ENCODE data around the gene FGA. TPM values are rescaled to one million over a fixed set of nuclear protein-coding genes. Genes with fewer than 3 reads are reported as not detected.

The FGA gene
- total and polyA plus RNA-seq, 10 of the 15 experiments (the other 5 are each of a cell fraction or from before 2014, with no cell fraction given) = 3.6 TPM; not detected in 9

GRCh38 chr4:154610582-154610981 is 20.0 kb upstream of the FGA start:
- Histone ChIP-seq H3K27ac (ENCODE audit: control insufficient read depth, insufficient read depth) (no peak overlapping the region), H3K36me3 (ENCODE audit: control insufficient read depth in 2 of 2, insufficient read depth in 2 of 2, low read length in 1 of 2) (no peaks in the 10 kb centered on the region), H3K4me2 (ENCODE audit: control insufficient read depth, insufficient read depth) (no peak overlapping the region), H3K79me2 (ENCODE audit: control insufficient read depth, insufficient read depth, low read length) (no peaks in the 10 kb centered on the region), H3K4me3 (no peak overlapping the region), H3K27me3 (replicated peaks in 1 of 2; ENCODE audit: control insufficient read depth in 2 of 2, insufficient read depth in 2 of 2, low read length in 1 of 2) (no peaks in the 10 kb centered on the region), H3K9ac (ENCODE audit: control insufficient read depth, insufficient read depth, low read length) (no peak overlapping the region), H3K4me1 (ENCODE audit: control insufficient read depth, insufficient read depth, low read length) (no peaks in the 10 kb centered on the region), H2AFZ (ENCODE audit: control insufficient read depth, low read depth, low read length) (no peak overlapping the region), H3K9me3 (replicated peaks; ENCODE audit: control insufficient read depth, insufficient read depth, low read length) (no peaks in the 10 kb centered on the region), H4K20me1 (ENCODE audit: control insufficient read depth, insufficient read depth) (no peaks in the 10 kb centered on the region)
- ChIA-PET RAD21 (ENCODE audit: unreplicated experiment) (no interaction called here), POLR2A (no interaction called here), SMC1A (ENCODE audit: uncharacterized antibody, unreplicated experiment) (interaction anchor here (0.6 to 1.5 kb wide), 3 partner anchors 10 to 365 kb away, joined by 3 to 4 read pairs (median 3); partner anchors contain the start of gene PLRG1), CTCF (interaction anchor here (1.3 to 19.0 kb wide), 3 partner anchors 8 to 56 kb away, joined by 4 to 796 read pairs (median 24); partner anchors contain the start of genes FGB and PLRG1)
- TF ChIP-seq EGR1 (IDR thresholded peaks at IDR 0.05; ENCODE audit: borderline replicate concordance in 1 of 2, low read depth in 2 of 2, low read length in 2 of 2) (no peak), ZNF384 (IDR thresholded peaks at IDR 0.05; ENCODE audit: borderline replicate concordance, low read depth, low read length) (no peak), HDAC6 (IDR thresholded peaks at IDR 0.05; ENCODE audit: unreplicated experiment) (no peak), CBX3 (IDR thresholded peaks at IDR 0.05; ENCODE audit: borderline replicate concordance, low read depth) (no peak), SIN3A (IDR thresholded peaks at IDR 0.05; ENCODE audit: low read depth, low read length) (no peak), SMARCA5 (IDR thresholded peaks at IDR 0.05) (no peak), SUZ12 (IDR thresholded peaks at IDR 0.05; ENCODE audit: unreplicated experiment) (no peak), SP1 (IDR thresholded peaks at IDR 0.05; ENCODE audit: low read depth, low read length) (no peak), SMAD5 (IDR thresholded peaks at IDR 0.05; ENCODE audit: low read depth) (no peak), PAX5 (IDR thresholded peaks at IDR 0.05; ENCODE audit: borderline replicate concordance, low read depth, low read length) (no peak), NFXL1 (IDR thresholded peaks at IDR 0.05; ENCODE audit: borderline replicate concordance) (no peak), ZNF592 (IDR thresholded peaks at IDR 0.05) (no peak), MXI1 (IDR thresholded peaks at IDR 0.05; ENCODE audit: low read depth, low read length) (no peak), RELA (IDR thresholded peaks at IDR 0.05; ENCODE audit: borderline replicate concordance, partially characterized antibody) (no peak), RB1 (IDR thresholded peaks at IDR 0.05; ENCODE audit: borderline replicate concordance) (no peak), LARP7 (IDR thresholded peaks at IDR 0.05) (no peak), NRF1 (conservative IDR thresholded peaks at IDR 0.05; ENCODE audit: low read depth, low read length) (no peak), BMI1 (IDR thresholded peaks at IDR 0.05; ENCODE audit: borderline replicate concordance) (no peak)
- TF ChIP-seq, protein P1, sequence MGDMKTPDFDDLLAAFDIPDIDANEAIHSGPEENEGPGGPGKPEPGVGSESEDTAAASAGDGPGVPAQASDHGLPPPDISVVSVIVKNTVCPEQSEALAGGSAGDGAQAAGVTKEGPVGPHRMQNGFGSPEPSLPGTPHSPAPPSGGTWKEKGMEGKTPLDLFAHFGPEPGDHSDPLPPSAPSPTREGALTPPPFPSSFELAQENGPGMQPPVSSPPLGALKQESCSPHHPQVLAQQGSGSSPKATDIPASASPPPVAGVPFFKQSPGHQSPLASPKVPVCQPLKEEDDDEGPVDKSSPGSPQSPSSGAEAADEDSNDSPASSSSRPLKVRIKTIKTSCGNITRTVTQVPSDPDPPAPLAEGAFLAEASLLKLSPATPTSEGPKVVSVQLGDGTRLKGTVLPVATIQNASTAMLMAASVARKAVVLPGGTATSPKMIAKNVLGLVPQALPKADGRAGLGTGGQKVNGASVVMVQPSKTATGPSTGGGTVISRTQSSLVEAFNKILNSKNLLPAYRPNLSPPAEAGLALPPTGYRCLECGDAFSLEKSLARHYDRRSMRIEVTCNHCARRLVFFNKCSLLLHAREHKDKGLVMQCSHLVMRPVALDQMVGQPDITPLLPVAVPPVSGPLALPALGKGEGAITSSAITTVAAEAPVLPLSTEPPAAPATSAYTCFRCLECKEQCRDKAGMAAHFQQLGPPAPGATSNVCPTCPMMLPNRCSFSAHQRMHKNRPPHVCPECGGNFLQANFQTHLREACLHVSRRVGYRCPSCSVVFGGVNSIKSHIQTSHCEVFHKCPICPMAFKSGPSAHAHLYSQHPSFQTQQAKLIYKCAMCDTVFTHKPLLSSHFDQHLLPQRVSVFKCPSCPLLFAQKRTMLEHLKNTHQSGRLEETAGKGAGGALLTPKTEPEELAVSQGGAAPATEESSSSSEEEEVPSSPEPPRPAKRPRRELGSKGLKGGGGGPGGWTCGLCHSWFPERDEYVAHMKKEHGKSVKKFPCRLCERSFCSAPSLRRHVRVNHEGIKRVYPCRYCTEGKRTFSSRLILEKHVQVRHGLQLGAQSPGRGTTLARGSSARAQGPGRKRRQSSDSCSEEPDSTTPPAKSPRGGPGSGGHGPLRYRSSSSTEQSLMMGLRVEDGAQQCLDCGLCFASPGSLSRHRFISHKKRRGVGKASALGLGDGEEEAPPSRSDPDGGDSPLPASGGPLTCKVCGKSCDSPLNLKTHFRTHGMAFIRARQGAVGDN (IDR thresholded peaks at IDR 0.05) = no peak
- no peak for FAIRE-seq
- DNase-seq (ENCODE audit: low read depth, low spot score) = no peak
- BruUV-seq (replicated peaks) = no TSS peak
- no peak for ATAC-seq
- 8% methylated on average over 4 of the region's 4 CpGs for WGBS (ENCODE audit: insufficient coverage, insufficient replicate concordance, low lambda C conversion rate, missing lambda C conversion rate)
- intact Hi-C loops (cut with micrococcal nuclease; ENCODE audit: unreplicated experiment) = no loop called here
- in situ Hi-C loops (cut with MboI) = no loop called here

Data from GM12878 (cell line).